HL-60 (cell line): Measurements from ENCODE around the gene ECD.

Experiments
- CTCF ChIP-seq: IDR thresholded peaks from one replicate; pipeline ENCODE4 v1.5.1; 2011; ENCODE audit warnings: low read length, control low read depth, inconsistent platforms; ENCODE audit not compliant: insufficient read depth
- POLR2AphosphoS5 ChIP-seq: IDR thresholded peaks from 2 replicates; pipeline ENCODE4 v1.6.1; 2012; ENCODE audit warnings: low read depth

GRCh38 chr10:73095481-73096021, 72.3 kb downstream of the ECD start:
- no peak for TF ChIP-seq POLR2AphosphoS5
- TF ChIP-seq CTCF = no peak
